ENCODE results near the gene PRRC2A.

PRRC2A gene

DNA sequence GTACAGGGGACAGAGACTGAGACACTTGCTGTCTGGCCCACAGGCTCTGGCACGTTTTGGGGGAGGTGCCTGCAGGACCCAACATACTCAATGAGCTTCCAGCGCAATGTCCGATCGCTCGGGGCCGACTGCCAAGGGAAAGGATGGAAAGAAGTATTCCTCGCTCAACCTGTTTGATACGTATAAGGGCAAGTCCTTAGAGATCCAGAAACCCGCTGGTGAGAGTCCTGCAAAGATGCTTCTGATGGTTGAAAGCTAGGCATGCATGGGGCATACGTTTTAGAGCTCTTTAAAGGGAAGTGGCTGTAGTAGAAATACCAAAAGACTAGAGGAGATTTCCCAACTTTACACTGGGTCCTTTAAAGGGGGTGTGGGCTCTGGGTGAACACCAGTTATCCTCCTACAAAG is 2.2 kb downstream of the PRRC2A start:
- in situ Hi-C loops (cut with MboI; ENCODE audit: low sequenced_read_pairs): no loop called here

DNA sequence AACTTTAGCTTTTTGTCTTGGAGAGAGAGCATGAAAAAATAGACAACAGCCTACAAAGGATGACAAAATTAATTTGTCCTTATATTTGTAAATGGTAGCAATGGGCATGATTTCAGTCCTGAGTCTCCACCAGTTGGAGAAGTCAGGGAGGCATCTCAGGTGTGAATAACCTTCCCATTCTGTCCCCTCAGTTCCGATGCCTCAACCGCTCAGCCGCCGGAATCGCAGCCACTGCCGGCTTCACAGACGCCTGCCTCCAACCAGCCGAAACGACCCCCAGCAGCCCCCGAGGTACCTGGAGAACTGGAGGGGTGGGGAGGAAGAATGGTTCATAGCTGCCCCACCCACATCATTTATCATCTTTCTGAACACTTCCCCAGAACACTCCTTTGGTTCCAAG is 3.6 kb downstream of the PRRC2A start:
- in situ Hi-C loops (cut with MboI; ENCODE audit: low sequenced_read_pairs): no loop called here

DNA sequence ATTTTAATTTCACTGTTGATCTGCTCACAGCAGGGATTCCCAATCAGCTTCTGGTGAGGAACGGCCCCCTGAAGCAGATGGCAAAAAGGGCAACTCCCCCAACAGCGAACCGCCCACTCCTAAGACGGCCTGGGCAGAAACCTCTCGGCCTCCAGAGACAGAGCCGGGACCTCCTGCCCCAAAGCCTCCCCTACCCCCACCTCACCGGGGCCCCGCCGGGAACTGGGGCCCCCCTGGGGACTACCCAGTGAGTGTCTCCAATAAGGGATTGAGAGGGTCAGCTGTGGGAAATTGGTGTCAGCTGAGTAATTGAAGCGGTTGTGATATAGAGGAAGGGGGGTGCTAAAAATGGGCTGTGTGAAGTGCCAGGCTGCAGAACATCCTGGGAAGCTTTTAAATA is 6.4 kb downstream of the PRRC2A start:
- in situ Hi-C loops (cut with MboI; ENCODE audit: low sequenced_read_pairs): no loop called here

DNA sequence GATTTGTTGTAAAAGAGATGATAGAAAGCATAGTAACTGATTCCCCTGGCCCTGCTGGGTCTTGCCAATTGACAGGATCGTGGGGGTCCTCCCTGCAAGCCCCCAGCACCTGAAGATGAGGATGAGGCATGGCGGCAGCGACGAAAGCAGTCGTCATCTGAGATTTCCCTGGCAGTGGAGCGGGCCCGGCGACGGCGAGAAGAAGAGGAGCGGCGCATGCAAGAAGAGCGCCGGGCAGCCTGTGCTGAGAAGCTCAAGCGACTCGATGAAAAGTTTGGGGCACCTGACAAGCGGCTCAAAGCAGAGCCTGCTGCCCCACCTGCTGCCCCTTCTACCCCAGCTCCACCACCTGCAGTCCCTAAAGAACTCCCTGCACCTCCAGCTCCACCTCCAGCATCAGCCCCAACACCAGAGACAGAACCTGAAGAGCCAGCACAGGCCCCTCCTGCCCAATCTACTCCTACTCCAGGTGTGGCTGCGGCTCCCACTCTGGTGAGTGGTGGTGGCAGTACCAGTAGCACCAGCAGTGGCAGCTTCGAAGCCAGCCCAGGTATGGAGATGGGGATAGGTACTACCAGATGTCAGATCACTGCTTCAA is 7.3 kb downstream of the PRRC2A start:
- in situ Hi-C loops (cut with MboI; ENCODE audit: low sequenced_read_pairs): no loop called here

DNA sequence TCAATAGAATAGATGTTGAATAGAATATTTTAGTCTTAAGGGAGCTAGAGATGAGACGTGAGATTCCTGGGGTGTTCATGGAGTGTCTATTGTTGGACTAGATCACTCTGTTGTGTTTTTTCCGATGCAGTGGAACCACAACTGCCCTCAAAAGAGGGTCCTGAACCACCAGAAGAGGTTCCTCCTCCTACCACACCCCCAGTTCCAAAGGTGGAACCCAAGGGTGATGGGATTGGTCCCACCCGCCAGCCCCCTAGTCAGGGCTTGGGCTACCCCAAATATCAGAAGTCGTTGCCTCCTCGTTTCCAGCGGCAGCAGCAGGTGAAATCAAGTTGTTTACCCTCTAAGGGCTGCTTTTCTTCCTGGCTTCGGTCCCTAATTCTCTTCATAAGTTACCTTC is 8.5 kb downstream of the PRRC2A start:
- in situ Hi-C loops (cut with MboI; ENCODE audit: low sequenced_read_pairs): no loop called here

DNA sequence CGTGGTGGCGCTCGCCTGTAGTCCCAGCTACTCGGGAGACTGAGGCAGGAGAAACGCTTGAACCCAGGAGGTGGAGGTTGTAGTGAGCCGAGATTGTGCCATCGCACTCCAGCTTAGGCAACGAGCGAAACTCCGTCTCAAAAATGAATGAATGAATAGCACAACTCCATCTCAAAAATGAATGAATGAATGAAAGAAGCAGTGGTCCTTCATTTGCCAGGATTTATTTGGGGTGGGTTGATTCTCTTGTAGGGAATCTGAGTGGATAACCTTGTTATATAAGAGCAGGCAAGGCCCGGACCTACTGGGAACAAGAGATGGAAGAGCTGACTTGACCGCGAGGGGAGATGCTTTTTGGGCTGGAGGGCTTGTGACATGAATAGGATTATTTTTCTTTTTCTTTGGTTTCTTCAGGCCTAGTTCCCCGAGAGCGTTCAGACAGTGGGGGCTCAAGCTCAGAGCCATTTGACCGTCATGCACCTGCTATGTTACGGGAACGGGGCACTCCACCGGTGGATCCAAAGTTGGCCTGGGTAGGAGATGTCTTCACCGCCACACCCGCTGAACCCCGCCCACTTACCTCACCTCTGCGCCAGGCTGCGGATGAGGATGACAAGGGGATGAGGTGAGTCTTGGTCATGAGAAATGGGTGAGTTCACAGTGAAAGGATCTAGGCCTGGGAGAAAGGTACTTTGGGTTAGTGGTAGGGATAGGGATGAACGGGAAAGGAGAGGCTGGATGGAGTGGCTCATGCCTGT is 9.8 kb downstream of the PRRC2A start:
- in situ Hi-C loops (cut with MboI; ENCODE audit: low sequenced_read_pairs): no loop called here

DNA sequence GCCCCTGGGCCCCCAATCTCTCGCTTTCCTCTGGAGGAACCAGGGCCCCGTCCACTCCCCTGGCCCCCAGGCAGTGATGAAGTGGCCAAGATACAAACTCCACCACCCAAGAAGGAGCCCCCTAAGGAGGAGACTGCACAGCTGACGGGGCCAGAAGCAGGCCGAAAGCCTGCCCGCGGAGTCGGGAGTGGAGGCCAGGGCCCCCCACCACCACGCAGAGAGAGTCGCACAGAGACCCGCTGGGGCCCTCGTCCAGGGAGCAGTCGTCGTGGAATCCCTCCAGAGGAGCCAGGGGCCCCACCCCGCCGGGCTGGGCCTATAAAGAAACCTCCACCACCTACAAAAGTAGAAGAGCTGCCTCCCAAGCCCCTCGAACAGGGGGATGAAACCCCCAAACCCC is 10.7 kb downstream of the PRRC2A start:
- in situ Hi-C loops (cut with MboI; ENCODE audit: low sequenced_read_pairs): no loop called here

DNA sequence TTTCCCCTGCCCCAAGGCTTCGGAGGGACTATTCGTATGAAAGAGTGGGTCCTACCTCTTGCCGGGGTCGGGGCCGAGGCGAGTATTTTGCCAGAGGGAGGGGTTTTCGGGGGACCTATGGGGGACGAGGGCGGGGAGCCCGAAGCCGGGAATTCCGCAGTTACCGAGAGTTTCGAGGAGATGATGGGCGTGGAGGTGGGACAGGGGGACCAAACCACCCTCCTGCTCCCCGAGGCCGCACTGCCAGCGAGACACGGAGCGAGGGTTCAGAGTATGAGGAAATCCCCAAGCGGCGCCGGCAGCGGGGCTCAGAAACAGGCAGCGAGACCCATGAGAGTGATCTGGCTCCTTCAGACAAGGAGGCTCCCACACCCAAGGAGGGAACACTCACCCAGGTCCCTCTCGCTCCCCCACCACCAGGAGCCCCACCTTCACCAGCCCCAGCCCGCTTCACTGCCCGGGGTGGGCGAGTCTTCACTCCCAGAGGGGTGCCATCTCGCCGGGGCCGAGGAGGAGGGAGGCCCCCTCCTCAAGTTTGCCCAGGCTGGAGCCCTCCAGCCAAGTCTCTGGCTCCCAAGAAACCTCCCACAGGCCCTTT is 11.3 kb downstream of the PRRC2A start:
- in situ Hi-C loops (cut with MboI; ENCODE audit: low sequenced_read_pairs): no loop called here

DNA sequence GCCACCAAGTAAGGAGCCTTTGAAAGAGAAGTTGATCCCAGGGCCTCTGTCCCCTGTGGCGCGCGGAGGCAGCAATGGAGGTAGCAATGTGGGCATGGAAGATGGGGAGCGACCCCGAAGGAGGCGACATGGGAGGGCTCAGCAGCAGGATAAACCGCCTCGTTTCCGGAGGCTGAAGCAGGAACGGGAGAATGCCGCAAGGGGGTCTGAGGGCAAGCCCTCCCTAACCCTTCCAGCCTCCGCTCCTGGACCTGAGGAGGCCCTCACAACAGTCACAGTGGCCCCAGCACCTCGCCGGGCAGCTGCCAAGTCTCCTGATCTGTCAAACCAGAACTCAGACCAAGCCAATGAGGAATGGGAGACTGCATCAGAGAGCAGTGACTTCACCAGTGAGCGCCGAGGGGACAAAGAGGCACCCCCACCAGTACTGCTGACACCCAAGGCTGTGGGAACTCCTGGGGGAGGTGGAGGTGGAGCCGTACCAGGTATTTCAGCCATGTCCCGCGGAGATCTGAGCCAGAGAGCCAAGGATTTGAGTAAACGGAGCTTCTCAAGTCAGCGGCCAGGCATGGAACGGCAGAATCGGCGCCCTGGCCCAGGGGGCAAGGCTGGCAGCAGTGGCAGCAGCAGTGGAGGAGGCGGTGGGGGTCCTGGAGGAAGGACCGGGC is 11.9 kb downstream of the PRRC2A start:
- in situ Hi-C loops (cut with MboI; ENCODE audit: low sequenced_read_pairs): no loop called here

DNA sequence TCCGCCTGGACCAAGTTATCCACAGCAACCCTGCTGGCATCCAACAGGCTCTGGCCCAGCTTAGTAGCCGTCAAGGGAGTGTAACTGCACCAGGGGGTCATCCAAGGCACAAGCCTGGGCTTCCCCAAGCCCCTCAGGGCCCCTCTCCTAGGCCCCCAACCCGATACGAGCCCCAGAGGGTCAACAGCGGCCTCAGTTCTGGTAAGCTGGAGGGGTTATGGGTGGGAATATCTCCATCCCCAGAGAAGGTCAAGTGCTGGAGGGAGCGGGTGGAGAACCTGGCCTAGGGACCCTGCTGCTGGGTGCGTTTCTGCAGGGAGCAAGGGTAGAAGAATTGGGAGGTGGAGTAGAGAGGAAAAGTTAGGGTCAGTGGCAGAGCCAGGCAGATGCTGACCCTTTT is 12.9 kb downstream of the PRRC2A start:
- in situ Hi-C loops (cut with MboI; ENCODE audit: low sequenced_read_pairs): no loop called here

DNA sequence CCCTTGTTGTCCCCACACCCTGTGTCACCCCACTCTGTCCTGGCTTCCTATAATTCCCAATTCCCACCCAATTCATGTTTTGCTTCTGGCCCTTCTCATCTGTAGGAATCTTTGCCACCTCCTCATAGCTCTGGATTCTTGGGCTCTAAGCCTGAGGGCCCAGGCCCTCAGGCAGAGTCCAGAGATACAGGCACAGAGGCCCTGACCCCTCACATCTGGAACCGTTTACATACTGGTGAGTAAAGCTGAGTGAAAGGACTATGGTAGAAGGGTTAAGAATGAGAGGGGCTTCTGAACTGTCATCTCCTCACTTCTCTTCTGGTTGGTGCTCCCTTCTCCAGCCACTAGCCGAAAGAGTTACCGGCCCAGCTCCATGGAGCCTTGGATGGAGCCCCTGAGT is 13.6 kb downstream of the PRRC2A start:
- in situ Hi-C loops (cut with MboI; ENCODE audit: low sequenced_read_pairs): no loop called here

DNA sequence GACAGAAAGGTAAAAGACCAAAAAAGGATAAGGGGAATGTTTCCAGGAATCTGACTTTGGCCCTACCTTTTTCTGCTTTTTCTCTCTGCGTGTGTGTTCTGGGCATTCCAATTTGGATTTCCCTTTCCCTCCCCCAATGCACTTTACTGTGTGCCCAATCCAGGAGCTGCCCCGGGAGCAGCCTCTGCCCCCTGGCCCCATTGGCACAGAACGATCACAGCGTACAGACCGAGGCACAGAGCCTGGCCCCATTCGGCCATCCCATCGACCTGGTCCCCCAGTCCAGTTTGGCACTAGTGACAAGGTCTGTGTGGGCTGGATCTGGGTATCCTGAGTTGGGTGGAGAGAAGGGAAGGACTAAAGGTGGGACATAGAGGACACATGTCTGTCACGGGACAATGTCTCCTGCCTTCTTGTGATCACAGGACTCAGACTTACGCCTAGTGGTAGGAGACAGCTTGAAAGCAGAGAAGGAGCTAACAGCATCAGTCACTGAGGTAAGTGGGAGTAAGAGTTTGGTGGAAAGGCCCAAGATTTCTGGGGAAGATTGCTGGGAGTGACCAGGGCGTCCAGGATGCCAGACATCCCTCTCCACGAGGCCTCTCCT is 14.6 kb downstream of the PRRC2A start:
- in situ Hi-C loops (cut with MboI; ENCODE audit: low sequenced_read_pairs): no loop called here

DNA sequence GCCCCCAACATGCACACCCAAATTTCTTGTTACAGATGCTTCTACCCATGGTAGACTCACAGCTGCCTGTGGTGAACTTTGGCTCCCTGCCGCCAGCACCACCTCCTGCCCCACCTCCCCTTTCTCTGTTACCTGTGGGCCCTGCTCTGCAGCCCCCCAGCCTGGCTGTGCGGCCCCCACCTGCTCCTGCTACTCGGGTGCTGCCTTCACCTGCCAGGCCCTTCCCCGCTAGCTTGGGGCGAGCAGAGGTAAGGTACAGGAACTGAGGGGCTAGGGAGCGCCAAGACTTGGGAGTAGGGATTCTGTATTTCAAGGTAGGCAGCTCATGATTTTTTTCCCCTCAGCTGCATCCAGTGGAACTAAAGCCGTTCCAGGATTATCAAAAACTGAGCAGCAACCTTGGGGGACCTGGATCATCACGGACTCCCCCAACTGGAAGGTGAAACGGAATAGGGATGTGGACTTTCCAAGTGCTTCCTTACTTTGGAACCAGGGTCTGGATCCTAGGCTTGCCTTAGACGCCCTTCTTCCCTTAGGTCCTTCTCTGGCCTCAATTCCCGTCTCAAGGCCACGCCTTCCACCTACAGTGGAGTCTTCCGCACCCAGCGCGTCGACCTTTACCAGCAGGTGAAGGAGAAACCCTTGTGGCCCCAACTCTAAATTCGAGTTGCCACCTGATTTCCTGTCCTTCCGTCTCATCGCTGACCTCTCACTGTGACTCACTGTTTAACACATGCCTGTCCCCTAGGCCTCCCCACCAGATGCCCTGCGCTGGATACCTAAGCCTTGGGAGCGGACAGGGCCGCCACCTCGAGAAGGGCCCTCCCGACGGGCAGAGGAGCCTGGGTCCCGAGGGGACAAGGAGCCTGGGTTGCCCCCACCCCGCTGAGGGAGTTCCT is 16.4 kb downstream of the PRRC2A start:
- in situ Hi-C loops (cut with MboI; ENCODE audit: low sequenced_read_pairs): no loop called here

DNA sequence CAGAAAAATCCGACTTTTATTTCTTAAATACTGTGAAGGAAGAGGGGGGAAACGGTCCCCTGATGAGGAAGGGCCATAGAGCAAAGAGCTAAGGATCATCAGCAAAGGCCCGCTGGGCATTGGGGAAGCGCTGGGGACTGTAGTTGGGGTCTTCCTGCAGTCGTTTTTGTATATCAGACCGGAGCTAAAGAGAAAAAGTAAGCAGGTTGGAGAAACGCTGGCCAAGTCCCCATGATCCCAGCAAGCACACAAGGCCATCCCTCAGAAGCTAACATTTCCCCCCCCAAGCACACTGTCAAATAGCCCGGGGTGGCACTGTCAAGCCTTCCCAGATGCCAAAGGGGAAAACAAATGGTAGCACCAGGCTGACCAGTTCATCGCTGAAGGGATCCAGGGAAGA is 18.5 kb downstream of the PRRC2A start:
- in situ Hi-C loops (cut with MboI; ENCODE audit: low sequenced_read_pairs): no loop called here

DNA sequence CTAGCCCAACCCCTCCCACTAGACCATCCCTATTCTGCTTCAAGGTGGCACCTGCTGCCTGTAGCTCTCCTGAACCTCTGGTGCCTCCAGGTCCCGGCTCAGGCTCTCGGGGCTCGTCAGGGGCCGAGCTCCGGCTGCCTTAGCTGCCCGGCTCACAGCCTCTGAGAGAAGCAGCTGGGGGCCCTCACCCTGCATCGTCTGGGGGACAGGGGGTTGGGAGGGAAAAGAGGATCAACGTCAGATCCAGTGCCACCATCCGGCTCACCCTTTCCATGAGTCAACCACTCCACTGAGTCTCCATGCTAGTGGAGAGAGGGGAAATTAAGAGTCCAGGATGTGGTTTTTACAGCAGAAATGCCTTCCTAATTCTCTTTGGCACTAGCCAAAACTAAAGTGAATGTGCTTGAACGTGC is 18.9 kb downstream of the PRRC2A start:
- in situ Hi-C loops (cut with MboI; ENCODE audit: low sequenced_read_pairs): no loop called here

DNA sequence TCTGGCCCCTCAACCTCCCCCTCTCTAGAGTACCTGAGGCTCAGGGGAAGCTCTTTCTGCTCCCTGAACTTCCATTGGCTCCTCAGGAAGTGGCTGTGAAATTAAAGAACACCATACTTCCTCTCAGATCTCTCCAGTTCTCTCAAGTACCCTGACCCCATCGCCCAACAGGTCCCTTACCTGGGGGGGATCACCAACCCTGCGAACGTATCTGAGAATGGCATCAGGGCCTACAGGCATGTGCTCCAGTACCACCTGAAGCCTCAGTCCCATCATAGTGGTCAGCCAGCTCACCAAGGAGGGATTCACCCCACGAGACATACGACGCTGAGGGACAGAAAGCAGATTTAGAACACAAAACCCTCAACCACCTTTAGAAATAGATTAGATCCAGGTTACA is 20.1 kb downstream of the PRRC2A start:
- in situ Hi-C loops (cut with MboI; ENCODE audit: low sequenced_read_pairs): no loop called here

DNA sequence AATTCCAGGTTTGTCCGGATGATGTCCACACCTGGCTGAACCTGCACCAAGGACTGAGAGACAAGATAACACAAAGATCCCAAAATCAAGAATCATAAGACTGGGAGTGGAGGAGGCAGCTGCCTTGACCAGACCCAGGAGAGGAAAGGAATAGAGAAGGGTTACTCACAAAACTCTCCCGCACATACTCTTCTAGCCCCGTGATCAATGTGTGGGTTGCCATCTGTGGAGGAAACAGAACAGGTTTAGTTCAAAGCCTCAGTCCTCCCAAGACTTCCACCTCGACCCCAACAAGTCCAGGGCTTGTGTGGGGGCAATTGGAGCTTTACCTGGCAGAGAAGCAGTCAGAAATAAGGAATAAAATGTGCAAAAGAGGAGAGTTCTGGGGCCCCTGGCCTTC is 20.9 kb downstream of the PRRC2A start:
- in situ Hi-C loops (cut with MboI; ENCODE audit: low sequenced_read_pairs): no loop called here

DNA sequence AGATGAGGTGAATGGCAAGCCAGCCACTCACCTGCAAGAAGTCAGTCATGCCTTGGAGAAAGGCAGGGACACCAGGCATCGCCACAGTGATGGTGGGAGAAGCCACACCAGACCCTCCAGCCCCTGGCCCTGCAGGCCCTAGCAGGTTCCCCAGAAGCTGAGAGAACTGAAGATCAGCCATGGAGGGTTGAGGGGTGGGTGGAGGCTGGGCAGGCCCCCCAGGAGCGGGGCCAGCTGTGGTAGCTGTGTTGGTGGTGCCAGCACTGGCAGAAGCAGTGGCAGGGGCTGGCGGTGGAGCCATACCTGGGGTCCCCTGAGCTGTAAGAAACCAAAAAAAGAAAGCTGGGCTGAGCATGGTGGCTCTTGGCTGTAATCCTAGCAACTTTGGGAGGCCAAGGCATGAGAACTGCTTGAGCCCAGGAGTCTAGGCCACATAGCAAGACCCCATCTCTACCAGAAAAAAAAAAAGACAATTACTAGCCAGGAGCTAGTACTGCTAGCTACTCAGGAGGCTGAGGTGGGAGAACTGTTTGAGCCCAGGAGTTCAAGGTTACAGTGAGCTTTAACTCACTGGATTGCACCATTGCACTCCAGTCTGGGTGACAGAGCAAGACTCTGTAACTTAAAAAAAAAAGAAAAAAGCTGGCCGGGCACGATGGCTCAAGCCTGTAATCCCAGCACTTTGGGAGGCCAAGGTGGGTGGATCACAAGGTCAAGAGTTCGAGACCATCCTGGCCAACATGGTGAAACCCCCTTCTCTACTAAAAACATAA is 22.5 kb downstream of the PRRC2A start:
- in situ Hi-C loops (cut with MboI; ENCODE audit: low sequenced_read_pairs): no loop called here

DNA sequence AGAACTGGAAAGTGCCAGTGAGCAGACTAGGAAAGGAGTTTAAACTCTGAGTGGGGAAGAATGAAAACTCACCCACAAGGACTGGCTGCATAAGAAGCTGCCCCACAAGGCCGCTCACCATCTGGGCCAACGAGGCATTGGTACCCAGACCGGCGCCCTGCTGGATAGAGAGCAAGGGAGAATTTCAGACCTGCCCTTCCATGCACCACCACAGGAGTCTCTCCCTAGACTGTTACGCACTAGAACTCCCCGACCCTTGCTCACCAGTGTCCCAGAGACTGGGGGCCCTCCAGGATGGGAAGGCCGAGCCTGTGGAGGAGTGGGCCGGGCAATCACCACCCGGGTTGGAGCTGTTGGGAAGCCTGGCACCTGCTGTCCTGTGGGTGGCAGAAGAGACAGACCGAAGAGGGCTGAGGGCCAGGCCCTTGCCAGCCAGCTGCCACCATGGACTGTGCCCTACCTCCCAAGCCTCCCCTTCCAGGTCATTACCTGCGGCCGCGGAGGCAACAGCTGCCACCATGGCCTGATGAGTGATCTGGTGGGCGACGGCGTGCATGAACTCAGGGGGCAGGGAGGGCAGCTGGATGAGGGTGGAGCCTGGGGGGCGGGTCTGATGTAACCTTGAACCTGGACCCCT is 23.4 kb downstream of the PRRC2A start:
- in situ Hi-C loops (cut with MboI; ENCODE audit: low sequenced_read_pairs): no loop called here

All from hTERT RPE-1 (cell line).